Neural crest cell (in vitro differentiated cells): Measurements from ENCODE around the gene TMEM87B. TPM values are rescaled to one million over a fixed set of nuclear protein-coding genes. Genes with fewer than 3 reads are reported as not detected.
A peak's percentile ranks its signal among the peaks of the same experiment; 100 is the strongest.
"Not testable (repeated sequence)": the region's sequence is repeated elsewhere in the genome, so short reads cannot be mapped to it uniquely, and the experiment has no call there.

Source experiments
- DNase-seq: peaks from one replicate; pipeline ENCODE4 v3.0.0; 2021; ENCODE audit warnings: low read depth, mixed read lengths, low spot score
- H3K27ac Mint-ChIP-seq: one replicate; pipeline ENCODE4 v1.8.0; 2021; ENCODE audit warnings: mild to moderate bottlenecking, mixed read lengths; ENCODE audit not compliant: unreplicated experiment
- H3K27me3 Mint-ChIP-seq: 2 replicates; pipeline ENCODE4 v1.8.0; 2021; ENCODE audit warnings: low read depth, mild to moderate bottlenecking, mixed read lengths
- H3K36me3 Mint-ChIP-seq: 2 replicates; pipeline ENCODE4 v1.8.0; 2021; ENCODE audit warnings: low read depth, mild to moderate bottlenecking, mixed read lengths
- H3K4me1 Mint-ChIP-seq: 2 replicates; pipeline ENCODE4 v1.8.0; 2021; ENCODE audit warnings: mixed read lengths
- H3K4me3 Mint-ChIP-seq: one replicate; pipeline ENCODE4 v1.8.0; 2021; ENCODE audit warnings: mild to moderate bottlenecking, mixed read lengths
- H3K9me3 Mint-ChIP-seq: 2 replicates; pipeline ENCODE4 v1.8.0; 2021; ENCODE audit warnings: mixed read lengths
- total RNA-seq: library from RNA; stranded (reverse); gene quantifications from 2 replicates; pipeline ENCODE4 v1.2.1, GENCODE V29; 2021
- TF ChIP-seq, protein P1 (sequence below): fragments of 200-600 bp; sonication (generic); conservative IDR thresholded peaks from 2 replicates; pipeline ENCODE4 v1.5.0; 2021; ENCODE audit warnings: antibody characterized with exemption, mild to moderate bottlenecking

TMEM87B gene
- total RNA-seq, 1 donor from 2014 or later: 6.2 TPM

DNA sequence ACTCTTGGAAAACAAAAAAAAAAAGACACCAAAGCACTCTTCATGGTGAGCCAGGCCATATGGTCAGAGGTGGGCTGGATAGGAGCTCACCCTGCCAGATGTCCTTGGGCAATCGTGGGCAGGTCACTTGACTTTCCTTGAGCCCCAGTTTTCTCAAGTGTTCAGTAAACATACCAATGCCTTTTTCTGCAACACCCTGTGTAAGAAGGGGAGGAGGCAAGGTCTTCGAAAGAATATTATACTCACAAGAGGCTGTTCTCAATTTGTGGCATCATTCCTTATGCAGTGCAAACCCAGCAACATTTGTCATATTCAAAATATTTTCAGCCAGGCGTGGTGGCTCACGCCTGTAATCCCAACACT lies 22.9 kb upstream of the TMEM87B start:
- Mint-ChIP-seq H3K4me3 (no peak overlapping the region), H3K9me3 (no peaks in the 10 kb centered on the region), H3K4me1 (peaks cover 10% of the 10 kb centered on the region), H3K27me3 (no peaks in the 10 kb centered on the region), H3K27ac (no peak overlapping the region), H3K36me3 (no peaks in the 10 kb centered on the region)
- TF ChIP-seq, protein P1, sequence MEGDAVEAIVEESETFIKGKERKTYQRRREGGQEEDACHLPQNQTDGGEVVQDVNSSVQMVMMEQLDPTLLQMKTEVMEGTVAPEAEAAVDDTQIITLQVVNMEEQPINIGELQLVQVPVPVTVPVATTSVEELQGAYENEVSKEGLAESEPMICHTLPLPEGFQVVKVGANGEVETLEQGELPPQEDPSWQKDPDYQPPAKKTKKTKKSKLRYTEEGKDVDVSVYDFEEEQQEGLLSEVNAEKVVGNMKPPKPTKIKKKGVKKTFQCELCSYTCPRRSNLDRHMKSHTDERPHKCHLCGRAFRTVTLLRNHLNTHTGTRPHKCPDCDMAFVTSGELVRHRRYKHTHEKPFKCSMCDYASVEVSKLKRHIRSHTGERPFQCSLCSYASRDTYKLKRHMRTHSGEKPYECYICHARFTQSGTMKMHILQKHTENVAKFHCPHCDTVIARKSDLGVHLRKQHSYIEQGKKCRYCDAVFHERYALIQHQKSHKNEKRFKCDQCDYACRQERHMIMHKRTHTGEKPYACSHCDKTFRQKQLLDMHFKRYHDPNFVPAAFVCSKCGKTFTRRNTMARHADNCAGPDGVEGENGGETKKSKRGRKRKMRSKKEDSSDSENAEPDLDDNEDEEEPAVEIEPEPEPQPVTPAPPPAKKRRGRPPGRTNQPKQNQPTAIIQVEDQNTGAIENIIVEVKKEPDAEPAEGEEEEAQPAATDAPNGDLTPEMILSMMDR: no peak
- DNase-seq: no peak

DNA sequence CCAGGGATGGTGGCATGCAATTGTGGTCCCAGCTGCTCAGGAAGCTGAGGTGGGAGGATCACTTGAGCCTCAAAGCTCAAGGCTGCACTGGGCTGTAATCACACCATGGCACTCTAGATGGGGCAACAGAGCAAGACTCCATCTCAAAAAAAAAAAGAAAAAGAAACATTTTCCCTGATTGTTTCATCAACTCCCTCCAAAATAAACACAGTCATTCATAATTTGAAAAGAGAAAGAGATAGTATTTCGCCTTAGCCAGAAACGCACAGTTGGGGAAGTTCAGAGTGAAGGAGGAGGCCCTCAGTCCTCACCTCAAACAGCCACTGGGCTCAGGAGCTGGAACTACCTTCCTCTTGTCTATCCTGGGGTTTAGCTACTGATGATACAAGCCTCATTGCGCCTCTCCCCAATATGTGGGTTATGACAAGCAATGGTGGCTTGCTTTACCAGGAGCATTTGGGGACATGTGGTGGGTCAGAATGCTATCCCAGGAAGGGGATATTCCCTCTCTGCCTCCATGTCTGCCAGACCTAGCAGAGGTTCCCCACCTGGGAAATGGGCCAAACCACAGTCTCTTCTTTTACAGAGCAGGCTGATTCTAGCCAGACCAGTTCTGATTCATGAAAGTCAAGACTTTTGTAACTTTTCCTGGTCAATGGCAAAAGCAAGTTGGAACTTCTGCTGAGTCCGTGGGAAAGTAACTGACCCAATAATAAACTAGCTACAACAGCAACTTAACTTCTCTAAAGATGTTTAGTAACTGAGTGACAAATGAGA lies 22.2 kb upstream of the TMEM87B start:
- H3K27me3 Mint-ChIP-seq: no peaks in the 10 kb centered on the region

DNA sequence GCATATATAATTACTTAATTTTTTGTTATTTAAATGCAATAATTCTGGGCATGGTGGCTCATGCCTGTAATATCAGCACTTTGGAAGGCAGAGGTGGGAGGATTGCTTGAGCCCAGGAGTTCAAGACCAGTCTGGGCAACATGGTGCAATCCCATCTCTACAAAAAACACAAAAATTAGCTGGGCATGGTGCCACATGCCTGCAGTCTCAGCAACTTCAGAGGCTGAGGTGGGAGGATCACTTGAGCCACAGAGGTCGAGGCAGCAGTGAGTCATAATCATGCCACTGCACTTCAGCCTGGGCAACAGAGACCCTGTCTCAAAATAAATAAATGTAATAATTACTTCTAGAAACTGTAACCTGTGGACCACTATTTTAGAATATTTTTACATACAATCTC lies 21.5 kb upstream of the TMEM87B start:
- no peaks in the 10 kb centered on the region for H3K27me3 Mint-ChIP-seq
- no peak overlapping the region for H3K27ac Mint-ChIP-seq
- no peak overlapping the region for H3K4me3 Mint-ChIP-seq
- no peaks in the 10 kb centered on the region for H3K36me3 Mint-ChIP-seq
- H3K9me3 Mint-ChIP-seq: peaks cover 7% of the 10 kb centered on the region
- no peak for DNase-seq
- TF ChIP-seq, protein P1: no peak
- H3K4me1 Mint-ChIP-seq: peaks cover 10% of the 10 kb centered on the region

More for the DNA sequence above, 22.2 kb upstream of the TMEM87B start:
- Mint-ChIP-seq H3K4me3 (no peak overlapping the region), H3K36me3 (no peaks in the 10 kb centered on the region), H3K27ac (no peak overlapping the region), H3K4me1 (peaks cover 10% of the 10 kb centered on the region), H3K9me3 (peaks cover 3% of the 10 kb centered on the region)
- no peak for DNase-seq
- TF ChIP-seq, protein P1: peak; percentile 34

DNA sequence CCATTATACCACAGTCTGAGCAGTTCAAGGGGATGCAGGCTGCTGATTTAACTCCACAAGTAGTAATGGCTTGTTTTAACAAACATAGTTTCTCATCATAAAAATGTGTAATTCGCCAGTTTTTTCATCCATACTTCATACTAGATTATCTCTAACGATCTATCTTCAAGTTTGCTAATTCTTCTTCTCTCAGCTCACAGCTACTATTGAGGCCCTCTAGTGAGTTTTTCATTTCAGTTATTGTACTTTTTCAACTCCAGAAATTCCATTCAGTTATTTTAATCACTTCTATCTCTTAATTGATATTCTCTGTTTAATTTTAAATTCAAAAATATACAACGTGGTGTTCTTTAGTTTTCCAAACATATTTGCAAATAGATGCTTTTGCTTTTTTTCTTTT lies 20.1 kb upstream of the TMEM87B start:
- Mint-ChIP-seq H3K27me3 (no peaks in the 10 kb centered on the region), H3K27ac (no peak overlapping the region), H3K4me3 (no peak overlapping the region), H3K36me3 (no peaks in the 10 kb centered on the region), H3K4me1 (peaks cover 10% of the 10 kb centered on the region), H3K9me3 (peaks cover 7% of the 10 kb centered on the region)
- TF ChIP-seq, protein P1: no peak
- DNase-seq: no peak

DNA sequence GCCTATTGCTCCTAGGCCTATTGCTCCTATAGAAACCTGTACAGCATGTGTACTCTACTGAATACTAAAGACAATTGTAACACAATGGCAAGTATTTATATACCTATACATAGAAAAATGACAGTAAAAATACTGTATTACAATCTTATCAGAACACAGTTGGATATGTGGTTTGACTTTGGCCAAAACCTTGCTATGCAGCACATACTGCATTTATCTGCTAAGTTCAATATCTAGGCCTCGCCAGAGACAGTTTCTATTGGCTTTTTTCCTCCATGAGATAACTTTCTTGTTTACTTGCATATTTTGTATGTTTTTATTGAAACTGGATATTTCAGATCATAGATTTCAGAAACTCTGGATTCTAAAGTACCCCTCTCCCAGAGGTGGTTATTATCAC lies 19.3 kb upstream of the TMEM87B start:
- Mint-ChIP-seq H3K4me3 (no peak overlapping the region), H3K27me3 (no peaks in the 10 kb centered on the region), H3K36me3 (no peaks in the 10 kb centered on the region), H3K27ac (no peak overlapping the region), H3K4me1 (peaks cover 10% of the 10 kb centered on the region), H3K9me3 (peaks cover 7% of the 10 kb centered on the region)
- TF ChIP-seq, protein P1: no peak
- DNase-seq: no peak

DNA sequence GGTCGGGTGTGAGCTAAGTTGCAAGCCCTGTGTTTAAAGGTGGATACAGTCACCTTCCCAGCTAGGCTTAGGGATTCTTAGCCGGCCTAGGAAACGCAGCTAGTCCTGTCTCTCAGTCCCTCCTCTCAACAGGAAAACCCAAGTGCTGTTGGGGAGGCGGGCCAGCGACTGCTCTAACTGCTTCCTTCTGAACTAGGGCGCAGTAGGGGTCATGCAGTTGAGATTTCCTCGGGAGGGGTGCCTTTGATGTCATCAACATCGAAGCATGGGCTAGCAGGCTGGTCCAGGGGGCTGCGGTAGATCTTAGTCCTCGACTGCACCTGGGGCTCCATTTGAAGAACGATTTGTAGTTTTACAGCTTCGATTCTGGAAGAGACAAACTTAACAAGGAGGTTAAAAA lies 15.5 kb upstream of the TMEM87B start:
- H3K27me3 Mint-ChIP-seq, H3K36me3 Mint-ChIP-seq, H3K27ac Mint-ChIP-seq, H3K4me1 Mint-ChIP-seq, DNase-seq, H3K4me3 Mint-ChIP-seq: not testable (repeated sequence)
- peaks cover 12% of the 10 kb centered on the region for H3K9me3 Mint-ChIP-seq

DNA sequence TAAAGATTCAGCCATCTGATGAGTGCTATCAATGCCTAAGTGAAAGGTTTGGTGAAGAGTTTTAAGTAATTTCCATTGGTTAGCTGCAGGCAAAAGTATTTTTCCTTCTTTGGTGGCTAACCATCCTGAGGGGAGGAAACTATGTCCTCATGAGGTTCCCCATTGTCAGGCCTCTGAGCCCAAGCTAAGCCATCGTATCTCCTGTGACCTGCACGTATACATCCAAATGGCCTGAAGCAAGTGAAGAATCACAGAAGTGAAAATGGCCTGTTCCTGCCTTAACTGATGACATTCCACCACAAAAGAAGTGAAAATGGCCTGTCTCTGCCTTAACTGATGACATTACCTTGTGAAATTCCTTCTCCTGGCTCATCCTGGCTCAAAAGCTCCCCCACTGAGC lies 15.0 kb upstream of the TMEM87B start:
- H3K4me3 Mint-ChIP-seq, H3K4me1 Mint-ChIP-seq, H3K27me3 Mint-ChIP-seq, H3K36me3 Mint-ChIP-seq, DNase-seq, H3K27ac Mint-ChIP-seq: not testable (repeated sequence)
- H3K9me3 Mint-ChIP-seq: peaks cover 13% of the 10 kb centered on the region

DNA sequence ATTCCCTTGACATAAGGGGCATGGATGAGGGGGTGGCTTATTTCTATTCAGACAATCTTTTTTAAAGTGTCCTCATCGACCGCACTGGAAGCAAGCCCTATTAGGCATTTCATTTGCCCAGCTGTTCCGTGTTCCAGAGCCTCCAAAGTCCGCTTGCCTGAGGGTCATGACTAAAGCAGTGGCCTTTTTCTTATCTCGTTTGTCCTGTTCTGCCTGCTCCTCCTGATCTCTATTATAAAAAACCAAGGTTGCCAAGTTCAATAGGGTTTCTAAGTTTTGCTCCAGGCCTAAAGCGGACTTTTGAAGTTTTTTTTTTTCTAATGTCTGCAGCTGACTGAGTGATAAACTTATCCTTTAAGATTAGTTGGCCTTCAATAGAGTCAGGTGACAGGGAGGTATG lies 13.6 kb upstream of the TMEM87B start:
- H3K9me3 Mint-ChIP-seq: peaks cover 15% of the 10 kb centered on the region
- H3K36me3 Mint-ChIP-seq, H3K4me1 Mint-ChIP-seq, H3K27me3 Mint-ChIP-seq, DNase-seq, H3K4me3 Mint-ChIP-seq, H3K27ac Mint-ChIP-seq: not testable (repeated sequence)
